Suprapubic skin (tissue), 4 donors: ENCODE measurements around the gene WASF2.
"Not testable (repeated sequence)": the region's sequence is repeated elsewhere in the genome, so short reads cannot be mapped to it uniquely, and the experiment has no call there.

Experiments
- CTCF ChIP-seq, 2 donors: fragments of 200-600 bp in 1 of 2; fragments of 450-650 bp in 1 of 2; sonication (generic) in 1 of 2; IDR thresholded peaks; one replicate each; pipeline ENCODE4 v1.5.1; 2016 to 2019; ENCODE audit warnings: antibody characterized with exemption in 2 of 2, mild to moderate bottlenecking in 1 of 2, moderate library complexity in 1 of 2
- EP300 ChIP-seq: sonication (generic); formaldehyde crosslinking; IDR thresholded peaks from one replicate; pipeline ENCODE4 v1.6.1; 2017; ENCODE audit warnings: antibody characterized with exemption
- POLR2AphosphoS5 ChIP-seq, 3 donors: sonication (generic); formaldehyde crosslinking; IDR thresholded peaks; one replicate each; pipeline ENCODE4 v1.6.1; 2017; ENCODE audit warnings: antibody characterized with exemption in 3 of 3

- TF ChIP-seq CTCF (IDR thresholded peaks at IDR 0.05); POLR2AphosphoS5 (IDR thresholded peaks at IDR 0.05); EP300: not testable (repeated sequence)
Observed at GRCh38 chr1:27468378-27468777, 21.6 kb downstream of the WASF2 start.
